OCI-LY3 (cell line): ENCODE measurements around the gene SIRT3.
"Not testable (repeated sequence)": the region's sequence is repeated elsewhere in the genome, so short reads cannot be mapped to it uniquely, and the experiment has no call there.

Experiments
- H2AFZ ChIP-seq: fragments of 200-600, 300-600 bp; shearing (Covaris generic); 2 replicates; pipeline ENCODE4 v1.6.0; 2014; ENCODE audit warnings: antibody characterized with exemption, low read depth, low read length
- H3K27ac ChIP-seq: fragments of 200-600, 300-600 bp; sonication (generic); 2 replicates; pipeline ENCODE4 v1.5.1; 2014; ENCODE audit warnings: mild to moderate bottlenecking, low read length, moderate library complexity, mixed read lengths
- H3K27me3 ChIP-seq: fragments of 200-600, 300-600 bp; sonication (generic); 2 replicates; pipeline ENCODE4 v1.6.1; 2014; ENCODE audit warnings: low read depth, low read length, mixed read lengths
- H3K36me3 ChIP-seq: fragments of 200-600, 300-600 bp; sonication (generic); replicated peaks from 2 replicates; pipeline ENCODE3; 2014; ENCODE audit warnings: low read depth, low read length, mixed read lengths
- H3K4me1 ChIP-seq: fragments of 300-600, 200-600 bp; sonication (generic); 2 replicates; pipeline ENCODE4 v1.6.1; 2014; ENCODE audit warnings: low read length, mixed read lengths
- H3K4me2 ChIP-seq: fragments of 200-600, 300-600 bp; sonication (generic); 2 replicates; pipeline ENCODE4 v1.6.1; 2014; ENCODE audit warnings: low read length, mixed read lengths
- H3K4me3 ChIP-seq: fragments of 300-600, 200-600 bp; sonication (generic); 2 replicates; pipeline ENCODE4 v1.5.1; 2014; ENCODE audit warnings: antibody characterized with exemption, mild to moderate bottlenecking, low read length, moderate library complexity
- H3K79me2 ChIP-seq: fragments of 300-600, 200-600 bp; shearing (Covaris generic); 2 replicates; pipeline ENCODE4 v1.6.1; 2014; ENCODE audit warnings: mild to moderate bottlenecking, low read length, mixed read lengths
- H3K9ac ChIP-seq: fragments of 300-600, 200-600 bp; shearing (Covaris generic); 2 replicates; pipeline ENCODE4 v1.6.0; 2014; ENCODE audit warnings: mild to moderate bottlenecking, low read length, moderate library complexity
- H3K9me3 ChIP-seq: fragments of 200-600, 300-600 bp; shearing (Covaris generic); 2 replicates; pipeline ENCODE4 v1.6.1; 2014; ENCODE audit warnings: low read length, mixed read lengths; ENCODE audit not compliant: insufficient read depth
- H4K20me1 ChIP-seq: fragments of 200-600, 300-600 bp; sonication (generic); 2 replicates; pipeline ENCODE4 v1.6.1; 2016; ENCODE audit warnings: low read length, mixed read lengths; ENCODE audit not compliant: insufficient read depth
- CTCF ChIP-seq: fragments of 200-600, 300-600 bp; sonication (generic); IDR thresholded peaks from 2 replicates; pipeline ENCODE4 v1.5.1; 2014; ENCODE audit warnings: antibody characterized with exemption, low read length, low read depth
- EZH2phosphoT487 ChIP-seq: fragments of 200-600 bp; shearing (Covaris generic); IDR thresholded peaks from 2 replicates; pipeline ENCODE4 v1.6.1; 2018; ENCODE audit warnings: antibody characterized with exemption, mixed run types, low read depth

SIRT3 gene

GRCh38 chr11:269146-269890 lies 33.2 kb upstream of the SIRT3 start:
- Histone ChIP-seq H3K4me3 (peak overlapping the region; percentile 96), H3K4me2 (peak overlapping the region; percentile 100), H3K27me3 (no peaks in the 10 kb centered on the region), H2AFZ (no peak overlapping the region), H3K79me2 (peaks cover 10% of the 10 kb centered on the region; the same call in 1 of the 2 replicates), H3K36me3 (no peaks in the 10 kb centered on the region), H3K4me1 (peaks cover 35% of the 10 kb centered on the region), H4K20me1 (no peaks in the 10 kb centered on the region), H3K27ac (peak overlapping the region; percentile 97), H3K9ac (peak overlapping the region; percentile 100), H3K9me3 (no peaks in the 10 kb centered on the region)
- TF ChIP-seq CTCF: no peak
- TF ChIP-seq EZH2phosphoT487: no peak

GRCh38 chr11:268716-269145 lies 32.6 kb upstream of the SIRT3 start:
- TF ChIP-seq CTCF: peak; percentile 24; the same call in 1 of the 2 replicates
- H3K4me1 ChIP-seq: peaks cover 35% of the 10 kb centered on the region
- not testable (repeated sequence) for H3K79me2 ChIP-seq, H3K9me3 ChIP-seq, H2AFZ ChIP-seq, H3K27me3 ChIP-seq, H3K36me3 ChIP-seq, H4K20me1 ChIP-seq
- peak overlapping the region; percentile 96 for H3K4me3 ChIP-seq
- peak overlapping the region; percentile 100 for H3K9ac ChIP-seq
- peak overlapping the region; percentile 97 for H3K27ac ChIP-seq
- peak overlapping the region; percentile 100 for H3K4me2 ChIP-seq

- H3K4me3 ChIP-seq: peak overlapping the region; percentile 96
- no peaks in the 10 kb centered on the region for H4K20me1 ChIP-seq
- H3K4me1 ChIP-seq: peaks cover 35% of the 10 kb centered on the region
- H3K79me2 ChIP-seq: peaks cover 10% of the 10 kb centered on the region; the same call in 1 of the 2 replicates
- H3K4me2 ChIP-seq: peak overlapping the region; percentile 100
- H3K9me3 ChIP-seq: no peaks in the 10 kb centered on the region
- TF ChIP-seq CTCF: no peak
- TF ChIP-seq EZH2phosphoT487: no peak
- H2AFZ ChIP-seq: no peak overlapping the region; the same call in 1 of the 2 replicates
- H3K27me3 ChIP-seq: no peaks in the 10 kb centered on the region
- H3K9ac ChIP-seq: peak overlapping the region; percentile 100
- H3K36me3 ChIP-seq: no peaks in the 10 kb centered on the region
- peak overlapping the region; percentile 97 for H3K27ac ChIP-seq
These were observed 31.4 kb upstream of the SIRT3 start for GRCh38 chr11:267491-267994.

GRCh38 chr11:266676-267439 lies 30.7 kb upstream of the SIRT3 start:
- H4K20me1 ChIP-seq: no peaks in the 10 kb centered on the region

More at GRCh38 chr11:266676-267439, 30.7 kb upstream of the SIRT3 start:
- H3K36me3 ChIP-seq: no peaks in the 10 kb centered on the region
- no peak overlapping the region; the same call in 1 of the 2 replicates for H2AFZ ChIP-seq
- H3K27me3 ChIP-seq: no peaks in the 10 kb centered on the region
- peak overlapping the region; percentile 63 for H3K4me2 ChIP-seq
- no peak for TF ChIP-seq CTCF
- no peak for TF ChIP-seq EZH2phosphoT487
- peaks cover 10% of the 10 kb centered on the region; the same call in 1 of the 2 replicates for H3K79me2 ChIP-seq
- no peak overlapping the region for H3K27ac ChIP-seq
- H3K4me3 ChIP-seq: peak overlapping the region; percentile 66
- no peaks in the 10 kb centered on the region for H3K9me3 ChIP-seq
- no peak overlapping the region for H3K9ac ChIP-seq
- peaks cover 40% of the 10 kb centered on the region for H3K4me1 ChIP-seq
